ENCODE results near the gene SRL. TPM values are rescaled to one million over a fixed set of nuclear protein-coding genes. Genes with fewer than 3 reads are reported as not detected.

The SRL gene
- total RNA-seq, 4 donors from 2014 or later, result 0.67 to 1.1 (median 0.84) TPM

DNA sequence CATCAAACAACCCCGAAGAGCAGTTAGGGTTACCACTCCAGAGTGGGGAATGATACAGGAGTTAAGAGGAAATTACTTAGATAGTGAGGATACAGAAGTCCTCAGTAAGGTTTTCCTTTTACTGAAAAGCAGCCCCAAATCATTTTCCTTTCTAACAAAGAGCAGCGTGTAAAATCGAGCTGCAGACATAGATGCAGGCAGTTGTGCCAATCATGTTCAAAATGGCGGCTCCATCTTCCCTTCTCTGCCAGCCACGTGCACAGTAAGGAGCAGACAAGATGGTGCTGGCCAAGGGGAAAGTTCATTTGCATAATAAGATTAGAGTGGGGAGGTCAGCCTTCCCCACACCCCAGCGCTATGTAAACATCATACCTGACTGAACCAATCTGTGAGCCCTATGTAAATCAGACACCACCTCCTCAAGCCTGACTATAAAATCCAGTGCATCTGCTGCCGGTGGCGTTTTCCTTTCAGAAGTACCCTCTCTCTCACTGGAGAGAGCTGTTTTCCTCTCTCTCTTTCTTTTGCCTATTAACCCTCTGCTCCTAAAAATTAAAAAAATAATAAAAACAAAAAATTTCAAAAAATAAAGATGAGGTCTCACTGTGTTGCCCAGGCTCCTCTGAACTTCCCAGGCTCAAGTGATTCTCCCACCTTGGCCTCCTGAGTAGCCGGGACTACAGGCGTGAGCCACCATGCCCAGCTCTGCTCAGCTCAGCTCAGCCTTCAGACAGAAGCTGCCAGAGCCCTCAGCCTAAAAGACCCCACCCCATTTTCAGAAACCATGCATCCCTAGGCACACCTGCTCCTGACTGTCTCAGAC lies 2.6 kb upstream of the SRL start:
- no peak for DNase-seq
- Histone ChIP-seq H3K27me3 (no peaks in the 10 kb centered on the region), H3K36me3 (no peaks in the 10 kb centered on the region), H3K4me1 (peaks cover 11 to 32% of the 10 kb centered on the region in 2 donors), H3K4me3 (replicated peaks in 1 of 3) (no peak overlapping the region), H3K9me3 (no peaks in the 10 kb centered on the region), H3K27ac (no peak overlapping the region)
- intact Hi-C loops (cut with DNase I), result no loop called here
- 83 to 85% methylated on average over 10 of the region's 10 CpGs for WGBS, 2 donors
- TF ChIP-seq POLR2A (IDR thresholded peaks at IDR 0.05), result no peak
- TF ChIP-seq, protein P1, sequence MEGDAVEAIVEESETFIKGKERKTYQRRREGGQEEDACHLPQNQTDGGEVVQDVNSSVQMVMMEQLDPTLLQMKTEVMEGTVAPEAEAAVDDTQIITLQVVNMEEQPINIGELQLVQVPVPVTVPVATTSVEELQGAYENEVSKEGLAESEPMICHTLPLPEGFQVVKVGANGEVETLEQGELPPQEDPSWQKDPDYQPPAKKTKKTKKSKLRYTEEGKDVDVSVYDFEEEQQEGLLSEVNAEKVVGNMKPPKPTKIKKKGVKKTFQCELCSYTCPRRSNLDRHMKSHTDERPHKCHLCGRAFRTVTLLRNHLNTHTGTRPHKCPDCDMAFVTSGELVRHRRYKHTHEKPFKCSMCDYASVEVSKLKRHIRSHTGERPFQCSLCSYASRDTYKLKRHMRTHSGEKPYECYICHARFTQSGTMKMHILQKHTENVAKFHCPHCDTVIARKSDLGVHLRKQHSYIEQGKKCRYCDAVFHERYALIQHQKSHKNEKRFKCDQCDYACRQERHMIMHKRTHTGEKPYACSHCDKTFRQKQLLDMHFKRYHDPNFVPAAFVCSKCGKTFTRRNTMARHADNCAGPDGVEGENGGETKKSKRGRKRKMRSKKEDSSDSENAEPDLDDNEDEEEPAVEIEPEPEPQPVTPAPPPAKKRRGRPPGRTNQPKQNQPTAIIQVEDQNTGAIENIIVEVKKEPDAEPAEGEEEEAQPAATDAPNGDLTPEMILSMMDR (IDR thresholded peaks at IDR 0.05), result no peak

DNA sequence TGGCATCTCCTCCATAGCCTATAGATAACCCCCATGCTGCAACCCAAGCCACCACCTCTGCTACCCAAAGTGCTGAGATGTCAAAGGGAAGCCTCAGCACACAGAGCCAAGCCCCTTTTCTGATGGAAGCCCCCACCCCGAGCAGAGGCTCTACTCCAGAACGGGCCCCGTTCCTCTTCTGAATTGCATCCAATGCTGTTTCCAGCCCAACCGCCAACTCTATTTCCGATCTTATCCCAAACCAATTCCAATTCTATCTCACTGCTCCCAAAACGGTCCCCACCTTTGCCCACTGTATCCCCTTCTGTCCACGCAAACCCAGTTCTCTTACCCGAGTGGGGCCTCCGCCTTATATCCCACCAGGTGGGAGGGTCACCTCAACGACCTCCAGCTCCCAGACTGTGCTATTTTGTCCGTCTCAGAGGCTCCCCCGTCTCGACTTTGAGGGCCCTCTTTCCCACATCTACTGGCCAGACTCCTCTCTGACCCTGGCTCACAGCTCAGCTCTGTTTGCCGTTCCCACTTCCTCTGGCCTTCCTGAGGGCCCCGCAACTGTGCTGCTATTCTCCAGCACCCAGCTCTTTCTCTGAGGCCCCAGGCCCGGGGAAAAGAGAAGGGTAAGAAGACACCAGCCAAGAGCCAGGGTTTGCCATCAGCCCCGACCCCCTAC lies 487 bp downstream of the SRL start:
- Histone ChIP-seq H3K36me3 (no peaks in the 10 kb centered on the region), H3K27ac (no peak overlapping the region), H3K27me3 (no peaks in the 10 kb centered on the region), H3K9me3 (no peaks in the 10 kb centered on the region), H3K4me1 (peaks cover 0 to 18% of the 10 kb centered on the region in 2 donors), H3K4me3 (replicated peaks in 1 of 3) (no peak overlapping the region)
- no peak for DNase-seq
- no peak for TF ChIP-seq POLR2A (IDR thresholded peaks at IDR 0.05)
- TF ChIP-seq, protein P1 (IDR thresholded peaks at IDR 0.05), result no peak
- intact Hi-C loops (cut with DNase I), result no loop called here
- WGBS, 2 donors, result 74 to 76% methylated on average over 16 to 17 of the region's 17 CpGs

DNA sequence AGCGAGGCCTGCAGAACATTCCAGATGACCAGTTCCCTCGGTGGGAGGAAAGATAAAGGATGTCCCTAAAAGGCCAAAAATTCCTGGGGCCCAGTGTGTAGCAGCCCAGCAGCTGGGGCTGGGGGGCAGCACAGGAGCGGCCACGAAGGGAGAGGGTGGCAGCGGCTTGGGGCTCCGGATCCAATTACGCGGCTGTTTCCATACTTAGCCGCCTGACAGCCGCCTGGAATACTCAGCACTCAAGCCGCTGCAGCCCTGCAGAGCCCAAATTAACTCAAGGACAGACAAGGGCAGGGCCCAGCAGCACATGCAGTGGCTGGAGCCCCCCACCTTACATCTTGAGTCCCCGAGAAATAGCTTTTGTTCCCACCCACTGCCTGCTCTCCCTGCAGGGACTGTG lies 1.3 kb downstream of the SRL start:
- H3K9me3 ChIP-seq, result no peaks in the 10 kb centered on the region
- H3K4me3 ChIP-seq (replicated peaks in 1 of 3), result no peak overlapping the region
- H3K36me3 ChIP-seq, result no peaks in the 10 kb centered on the region
- H3K27me3 ChIP-seq, result no peaks in the 10 kb centered on the region
- WGBS, 2 donors, result 70 to 82% methylated on average over 12 of the region's 12 CpGs
- intact Hi-C loops (cut with DNase I), result no loop called here
- no peak for TF ChIP-seq POLR2A (IDR thresholded peaks at IDR 0.05)
- TF ChIP-seq, protein P1 (IDR thresholded peaks at IDR 0.05), result no peak
- peaks cover 0 to 18% of the 10 kb centered on the region in 2 donors for H3K4me1 ChIP-seq
- no peak for DNase-seq
- H3K27ac ChIP-seq, result no peak overlapping the region

DNA sequence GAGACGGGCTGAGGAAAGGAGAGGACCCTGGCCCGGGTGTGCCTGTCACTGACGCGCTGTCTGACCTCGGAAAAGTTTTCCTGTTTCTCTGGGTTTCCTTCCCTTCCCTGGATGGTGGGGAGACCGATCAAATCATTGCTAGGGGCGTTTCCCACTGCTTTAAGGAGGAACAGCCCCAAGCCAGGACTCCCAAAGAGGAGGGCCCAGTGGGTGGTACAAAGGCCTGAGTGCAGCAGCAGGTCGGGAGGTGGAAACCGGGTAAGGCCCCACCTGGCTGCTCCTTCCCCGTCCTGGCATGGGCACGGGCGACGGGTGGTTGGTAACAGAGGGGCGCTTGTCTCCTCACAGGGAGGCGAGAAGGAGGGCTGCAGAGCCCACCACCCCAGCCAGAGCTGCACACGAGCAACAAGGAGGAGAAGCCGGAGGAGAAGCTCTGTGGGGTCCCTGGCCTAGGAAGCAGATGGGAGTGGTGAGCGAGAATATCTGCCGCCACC lies 2.2 kb downstream of the SRL start:
- Histone ChIP-seq H3K9me3 (no peaks in the 10 kb centered on the region), H3K36me3 (no peaks in the 10 kb centered on the region), H3K27ac (no peak overlapping the region), H3K4me1 (peaks cover 0 to 18% of the 10 kb centered on the region in 2 donors), H3K4me3 (replicated peaks in 1 of 3) (no peak overlapping the region), H3K27me3 (no peaks in the 10 kb centered on the region)
- WGBS, 2 donors, result 84 to 89% methylated on average over 19 of the region's 19 CpGs
- intact Hi-C loops (cut with DNase I), result no loop called here
- DNase-seq, result no peak
- TF ChIP-seq, protein P1 (IDR thresholded peaks at IDR 0.05), result no peak
- TF ChIP-seq POLR2A (IDR thresholded peaks at IDR 0.05), result no peak

DNA sequence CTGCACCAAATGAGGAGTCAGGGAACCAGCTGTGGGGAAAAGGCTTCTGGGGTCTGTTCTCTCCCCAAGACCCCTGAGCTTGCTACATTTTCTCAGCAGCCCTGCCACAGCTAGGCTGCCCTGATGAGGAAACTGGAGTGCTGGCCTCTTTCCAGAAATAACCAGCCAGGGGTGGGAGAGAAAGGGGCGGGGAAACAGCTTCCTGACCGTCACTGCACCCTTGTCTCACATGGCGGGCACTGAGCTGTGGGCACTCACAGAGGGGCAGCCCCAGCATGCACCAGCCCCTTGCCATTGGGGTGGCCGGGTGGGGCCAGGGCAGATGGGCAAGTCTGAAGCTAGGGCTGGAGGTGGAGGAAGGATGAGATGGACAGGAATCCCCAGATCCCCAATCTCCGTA lies 2.9 kb downstream of the SRL start:
- TF ChIP-seq, protein P1 (IDR thresholded peaks at IDR 0.05), result no peak
- Histone ChIP-seq H3K4me1 (peaks cover 0 to 18% of the 10 kb centered on the region in 2 donors), H3K4me3 (replicated peaks in 1 of 3) (no peak overlapping the region), H3K36me3 (no peaks in the 10 kb centered on the region), H3K9me3 (no peaks in the 10 kb centered on the region), H3K27me3 (no peaks in the 10 kb centered on the region), H3K27ac (no peak overlapping the region)
- DNase-seq, result no peak
- intact Hi-C loops (cut with DNase I), result no loop called here
- WGBS, 2 donors, result 54 to 67% methylated on average over 4 to 5 of the region's 5 CpGs
